ENCODE measurements around the gene LHX3.

LHX3 gene

GRCh38 chr9:136205707-136205992 is 722 bp upstream of the LHX3 start:
- no peak for DNase-seq

- DNase-seq = no peak
Observed at GRCh38 chr9:136204145-136204805, 653 bp downstream of the LHX3 start.

GRCh38 chr9:136203408-136204144 is 1.4 kb downstream of the LHX3 start:
- no peak for DNase-seq

GRCh38 chr9:136202454-136203407 is 2.2 kb downstream of the LHX3 start:
- DNase-seq = no peak

- DNase-seq = no peak
Observed at GRCh38 chr9:136201609-136202453, 3.1 kb downstream of the LHX3 start.

- DNase-seq = no peak
Observed at GRCh38 chr9:136201174-136201573, 3.8 kb downstream of the LHX3 start.

DNA sequence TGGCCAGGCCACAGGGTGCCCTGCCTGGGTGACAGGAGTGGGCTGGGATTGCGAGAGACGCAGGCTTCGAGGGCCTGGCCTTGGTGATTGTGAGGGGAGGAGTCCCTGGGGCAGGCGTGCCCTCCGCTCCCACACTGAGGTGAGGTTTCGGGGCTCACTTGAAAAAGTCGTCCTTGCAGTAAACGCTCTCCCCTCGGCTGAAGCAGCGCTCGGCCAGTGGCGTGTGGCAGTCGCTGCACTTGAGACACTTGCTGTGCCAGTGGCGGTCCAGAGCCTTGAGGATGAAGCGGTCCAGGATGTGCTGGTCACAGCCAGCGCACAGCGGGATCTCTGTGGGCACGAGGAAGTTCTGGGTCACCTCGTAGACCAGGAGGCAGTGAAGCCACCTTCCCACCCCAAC is 4.5 kb downstream of the LHX3 start:
- no peak for DNase-seq

GRCh38 chr9:136199391-136200288 is 5.3 kb downstream of the LHX3 start:
- DNase-seq = no peak

DNA sequence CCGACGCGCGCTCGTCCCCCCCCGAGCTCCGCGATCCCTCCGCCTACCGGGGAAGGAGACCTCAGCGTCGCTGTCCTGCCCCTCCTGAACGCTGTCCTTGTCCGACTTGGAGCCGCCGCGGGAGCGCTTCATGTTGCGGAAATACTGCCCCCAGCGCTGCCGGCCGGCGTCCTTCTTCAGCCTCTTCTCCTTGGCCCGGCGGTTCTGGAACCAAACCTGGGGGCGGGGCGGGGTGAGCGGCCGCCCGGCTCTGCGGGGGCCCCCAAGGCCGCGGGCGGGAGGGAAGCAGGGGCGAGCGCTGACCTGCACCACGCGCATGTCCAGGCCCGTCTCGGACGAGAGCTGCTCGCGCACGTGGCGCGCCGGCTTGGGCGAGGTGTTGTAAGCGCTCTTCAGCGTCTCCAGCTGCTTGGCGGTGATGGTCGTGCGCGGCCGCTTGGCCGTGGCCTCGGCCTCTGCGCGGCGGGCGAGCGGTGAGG is 6.3 kb downstream of the LHX3 start:
- DNase-seq = no peak

DNA sequence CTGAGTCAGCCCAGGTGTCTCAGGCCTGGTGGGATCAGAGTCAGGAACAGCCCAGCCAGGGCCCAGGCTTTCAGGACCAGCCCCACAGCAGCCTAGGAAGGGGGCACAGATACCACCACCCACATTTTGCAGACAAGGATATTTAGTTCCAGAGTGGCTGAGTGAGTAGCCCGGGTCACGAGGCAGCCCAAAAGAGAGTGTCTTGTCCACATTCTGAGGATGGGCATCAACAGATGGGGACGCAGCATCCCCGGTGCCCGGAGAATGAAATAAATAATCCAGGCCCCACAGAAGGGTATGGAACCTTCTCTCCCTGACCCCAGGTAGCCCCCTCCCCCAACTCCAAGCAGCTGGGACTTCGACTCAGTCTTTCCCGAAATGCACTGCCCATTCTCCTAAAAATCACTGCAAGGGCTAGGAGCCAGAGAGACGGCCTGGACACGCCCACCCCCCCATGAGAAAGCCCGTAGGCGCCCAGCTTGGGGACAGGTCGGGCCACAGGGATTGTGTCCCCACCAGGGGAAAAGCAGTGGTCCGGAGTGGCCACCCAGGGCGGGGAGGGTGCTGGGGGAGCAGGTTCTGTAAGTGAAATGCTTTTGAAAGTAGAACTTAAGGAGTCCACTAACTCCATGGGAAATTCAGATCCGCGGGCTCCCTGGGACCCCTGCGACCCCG is 6.9 kb downstream of the LHX3 start:
- DNase-seq = no peak

DNA sequence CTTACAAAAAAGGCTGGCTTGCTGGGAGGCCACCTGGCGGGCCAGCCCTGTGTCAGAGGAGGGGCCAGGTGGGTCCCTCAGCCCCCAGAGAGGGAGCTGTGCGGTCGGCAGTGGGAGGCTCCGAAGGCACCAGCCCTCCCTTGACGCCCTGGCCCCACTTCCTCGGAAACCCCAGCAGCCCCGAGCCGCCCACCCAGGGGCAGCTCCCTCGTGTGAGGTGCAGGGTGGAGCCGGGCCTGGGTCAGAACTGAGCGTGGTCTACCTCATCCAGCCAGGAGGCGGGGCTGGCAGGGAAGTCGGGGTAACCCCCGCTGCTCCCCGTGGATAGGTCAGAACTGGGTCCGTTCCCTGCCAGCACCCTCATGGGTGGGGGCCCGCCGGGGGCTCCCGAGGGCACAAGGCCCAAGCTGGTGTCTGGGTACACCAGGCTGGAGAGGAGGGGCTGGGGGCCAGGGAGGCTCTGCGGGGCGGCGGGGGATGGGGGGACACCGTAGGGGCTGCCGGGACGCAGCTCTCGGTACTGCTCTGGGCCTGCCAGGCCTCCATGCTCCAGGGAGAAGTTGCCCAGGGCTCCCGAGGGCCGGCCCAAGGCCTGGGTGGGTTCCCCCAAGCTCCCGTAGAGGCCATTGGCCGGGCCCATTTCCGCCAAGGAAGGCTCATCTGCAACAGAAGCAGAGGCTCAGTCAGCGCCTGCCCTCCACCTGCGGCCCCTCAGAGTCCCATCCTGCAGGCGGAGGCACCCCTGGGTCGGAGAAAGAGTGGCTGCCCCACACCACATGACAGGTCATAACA is 7.6 kb downstream of the LHX3 start:
- no peak for DNase-seq

- DNase-seq = no peak
Observed at GRCh38 chr9:136196404-136197083, 8.4 kb downstream of the LHX3 start.

GRCh38 chr9:136194540-136194939 is 10.4 kb downstream of the LHX3 start:
- DNase-seq = no peak

DNA sequence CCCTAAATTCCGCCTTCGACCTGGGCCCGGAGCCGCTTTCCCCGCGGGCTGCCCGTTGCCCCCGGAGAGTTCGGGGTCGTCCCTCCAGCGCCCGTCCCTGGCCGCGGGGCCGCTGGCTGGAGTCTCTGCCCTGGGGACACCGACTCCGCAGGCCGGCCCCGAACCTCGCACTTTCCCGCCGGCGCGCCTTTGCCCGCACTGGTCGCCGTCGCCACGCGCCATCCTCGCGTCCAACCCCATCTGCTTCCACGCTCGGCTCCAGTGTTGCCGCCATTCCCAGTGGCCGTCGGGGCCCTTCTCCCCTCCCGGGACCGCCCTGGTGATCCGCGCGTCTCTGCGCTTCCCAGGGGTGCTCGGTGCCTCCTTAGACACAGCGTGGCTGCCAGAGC is 11.0 kb downstream of the LHX3 start:
- no peak for DNase-seq

- no peak for DNase-seq
Observed at GRCh38 chr9:136193127-136193890, 11.6 kb downstream of the LHX3 start.

DNA sequence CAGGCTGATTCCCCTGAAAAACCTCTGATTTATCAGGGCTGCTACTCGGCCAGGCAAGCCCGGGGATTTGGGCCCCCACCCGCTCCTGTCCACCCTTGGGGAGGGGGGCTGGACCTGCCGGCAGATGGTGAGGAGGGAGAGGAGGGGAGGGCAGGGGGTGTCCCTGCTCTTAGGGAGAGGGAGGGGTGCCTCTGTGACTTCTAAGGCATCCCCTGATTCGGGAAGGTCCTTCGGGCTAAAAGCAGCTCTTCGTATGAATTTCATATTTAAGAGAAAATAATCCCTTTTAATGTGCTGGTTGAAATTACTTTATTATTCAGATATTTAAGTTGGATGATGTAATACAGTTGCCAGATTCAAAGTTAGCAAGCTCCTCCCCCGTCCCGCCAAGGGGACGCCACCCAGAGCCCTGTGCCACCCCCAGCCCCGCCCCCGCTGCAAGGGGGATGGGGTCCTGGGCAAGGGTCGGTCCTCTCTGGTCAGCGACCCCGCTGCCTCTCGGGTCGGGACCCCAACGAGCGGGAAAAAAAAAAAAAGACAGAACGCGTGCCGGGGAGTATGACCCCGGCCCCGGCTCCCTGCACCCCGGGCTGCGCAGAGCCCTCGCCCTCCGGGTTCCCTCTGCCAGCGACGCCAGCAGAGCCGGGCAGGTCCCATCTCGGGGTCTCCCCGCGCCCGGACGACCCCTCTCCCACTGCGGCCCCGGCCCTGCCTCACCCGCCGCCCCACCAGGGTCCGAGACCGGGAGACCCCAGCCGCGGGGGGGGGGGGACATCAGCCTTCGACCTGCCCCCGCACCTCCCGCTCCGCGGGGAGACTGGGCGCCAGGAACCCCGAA is 12.4 kb downstream of the LHX3 start:
- no peak for DNase-seq

GRCh38 chr9:136191960-136192286 is 13.0 kb downstream of the LHX3 start:
- DNase-seq = no peak

Data from CD4-positive, alpha-beta T cell treated with Interferon alpha-2 for 1 hour (primary cell).